NCI-H345 treated with DMSO at 0.1 percent for 48 hours (cell line): ENCODE data around the gene AFF1.
"Not testable (repeated sequence)": the region's sequence is repeated elsewhere in the genome, so short reads cannot be mapped to it uniquely, and the experiment has no call there.

Source experiments
- DNase-seq: peaks from one replicate; lab custom pipeline; 2025; ENCODE audit not compliant: unreplicated experiment; lab: John Stamatoyannopoulos, UW

AFF1 gene

DNA sequence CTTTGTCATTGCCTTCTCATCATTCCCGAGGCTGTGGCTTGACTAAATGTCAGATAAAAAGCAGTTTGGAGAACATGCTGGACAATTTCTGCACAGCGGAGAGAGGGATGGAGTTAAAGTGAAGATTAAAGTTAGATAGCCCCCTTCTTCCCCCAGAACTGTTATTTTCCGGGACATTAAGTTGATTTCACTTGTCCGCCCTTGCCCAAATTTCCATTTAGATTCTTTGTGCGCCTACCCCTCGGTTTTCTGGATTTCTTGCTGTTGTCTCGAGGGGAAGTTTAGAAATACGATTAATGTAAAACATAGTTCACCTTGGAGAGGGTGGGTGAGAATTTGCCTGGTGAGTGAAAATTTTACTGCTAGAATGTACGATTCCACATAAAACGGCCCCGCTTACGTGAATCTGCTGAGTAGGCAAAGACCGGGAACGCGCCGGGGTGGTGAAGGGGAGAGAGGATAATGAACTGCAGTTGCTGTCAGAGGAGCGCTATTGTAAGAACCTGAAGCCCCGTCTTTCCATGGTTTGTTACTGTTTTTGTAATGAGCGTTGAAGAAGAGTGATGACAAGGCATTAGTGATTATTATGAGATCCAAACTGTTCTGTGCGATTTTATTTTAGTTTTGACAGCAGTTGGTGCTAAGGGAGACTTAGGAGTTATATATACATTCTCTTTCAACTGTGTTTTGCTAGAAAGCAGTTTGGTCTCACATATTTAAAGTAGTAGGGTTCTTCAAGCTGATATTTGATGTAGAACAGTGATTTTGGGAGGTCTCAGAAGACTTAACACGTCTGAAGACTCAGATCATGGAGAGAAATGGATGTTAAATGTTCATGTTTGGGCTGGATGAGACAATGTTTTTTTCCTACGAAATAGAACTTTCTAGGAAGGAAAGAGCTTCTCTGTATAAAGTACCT lies 73.0 kb downstream of the AFF1 start:
- no peak for DNase-seq

DNA sequence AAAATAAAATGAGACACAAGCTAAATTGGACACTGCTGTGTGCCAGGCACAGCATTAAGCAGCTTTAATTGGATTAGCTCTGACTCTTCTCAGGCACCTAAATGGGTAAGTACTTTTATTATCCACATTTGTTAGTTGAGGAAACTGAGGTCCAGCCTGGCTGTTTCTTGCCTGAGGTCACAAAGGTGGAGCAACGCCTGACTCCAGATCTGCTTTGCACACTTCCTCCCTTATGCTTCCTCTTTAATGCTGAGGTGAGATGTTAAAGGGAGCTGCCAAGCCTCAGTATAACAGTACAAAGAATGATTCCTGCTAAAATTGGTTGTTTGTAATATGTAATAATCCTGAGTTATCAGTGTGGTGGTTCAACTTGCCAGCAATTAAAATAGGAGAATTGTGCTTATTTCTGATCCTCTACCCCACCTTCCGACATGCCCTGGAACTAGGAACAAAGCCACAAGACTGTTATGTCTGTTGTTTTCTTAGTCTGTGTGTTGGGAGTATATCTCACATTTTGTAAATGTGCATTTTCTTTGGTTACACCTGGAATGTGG lies 74.4 kb downstream of the AFF1 start:
- no peak for DNase-seq

DNA sequence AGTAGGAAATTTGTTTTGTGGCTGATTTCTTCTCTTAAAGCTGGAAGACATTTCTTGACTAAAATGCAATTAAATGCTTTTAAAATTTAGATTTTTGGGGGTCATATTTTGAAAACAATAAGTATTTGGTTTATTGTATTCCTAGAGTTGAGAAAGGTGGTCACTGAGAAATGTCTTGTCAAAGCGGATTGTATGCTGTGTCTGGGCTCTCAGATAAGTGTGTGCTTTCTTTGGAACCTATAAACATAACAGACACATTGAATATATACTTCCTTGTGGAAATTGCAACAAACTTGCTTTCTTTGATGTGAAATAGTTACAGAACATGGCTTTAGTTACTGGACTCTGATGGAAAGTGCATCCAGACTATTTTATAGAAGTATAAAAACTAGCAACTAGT lies 75.4 kb downstream of the AFF1 start:
- DNase-seq = no peak

DNA sequence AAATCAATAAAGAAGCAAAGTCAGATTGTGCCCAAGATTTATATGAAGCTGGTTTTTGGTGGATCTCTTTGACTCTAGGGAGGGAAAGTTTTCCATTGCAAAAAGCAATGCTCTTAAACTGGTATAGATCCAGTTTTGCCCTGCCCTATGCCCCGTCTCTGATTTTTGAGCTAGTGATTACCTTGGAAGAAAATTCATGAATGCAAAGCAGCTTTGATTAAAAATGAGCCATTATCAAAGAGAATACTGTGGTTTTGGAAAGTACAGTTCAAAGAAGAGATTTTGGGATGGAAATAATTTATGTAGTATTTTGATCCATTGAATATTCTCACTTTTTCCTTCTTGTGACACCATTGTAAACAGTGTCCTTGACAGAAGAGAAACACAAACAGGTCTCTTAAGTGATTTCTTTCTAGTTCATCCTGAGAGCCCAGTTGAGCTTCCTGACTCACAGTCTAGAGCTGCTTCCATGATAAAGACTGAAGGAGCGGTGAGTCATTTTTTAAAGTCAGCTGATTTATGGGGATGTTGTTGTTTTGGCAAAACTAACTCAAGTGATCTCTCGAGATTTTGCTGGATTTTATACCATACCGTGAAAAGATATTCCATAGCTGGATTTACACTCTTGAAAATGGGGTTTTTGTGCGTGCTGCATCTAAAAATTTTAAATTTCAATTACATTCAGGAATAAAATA lies 76.7 kb downstream of the AFF1 start:
- DNase-seq = no peak

DNA sequence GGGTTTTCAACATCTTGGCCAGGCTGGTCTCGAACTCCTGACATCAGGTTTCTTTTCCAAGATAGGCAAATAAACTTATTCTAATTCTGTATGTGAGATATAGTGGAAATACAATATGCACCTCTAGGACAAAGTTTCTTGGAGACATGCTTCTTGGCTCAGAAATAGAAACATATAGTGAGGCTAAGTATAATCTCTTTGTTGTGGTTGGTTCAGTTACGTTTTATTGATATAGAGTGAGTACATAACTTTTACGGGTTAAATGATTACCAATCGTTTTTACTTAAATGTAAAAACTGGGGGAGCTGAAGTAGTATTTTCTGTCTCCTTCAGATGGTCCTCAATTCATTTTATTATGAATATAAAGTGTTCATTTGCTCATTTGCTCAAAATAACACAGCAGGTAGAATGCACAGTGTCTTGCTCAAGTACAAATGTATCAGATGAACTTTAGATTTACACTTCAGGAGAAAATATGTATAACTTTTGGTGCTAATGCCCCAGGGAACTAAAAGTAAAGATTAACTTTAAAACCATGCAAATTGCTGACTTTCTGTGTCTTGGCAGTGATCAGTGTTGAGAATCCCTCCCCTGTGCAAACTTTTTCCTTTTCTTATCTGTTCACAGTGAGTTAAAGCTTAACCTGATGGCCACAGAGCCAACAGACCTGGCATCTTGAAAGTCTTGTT lies 77.6 kb downstream of the AFF1 start:
- no peak for DNase-seq

DNA sequence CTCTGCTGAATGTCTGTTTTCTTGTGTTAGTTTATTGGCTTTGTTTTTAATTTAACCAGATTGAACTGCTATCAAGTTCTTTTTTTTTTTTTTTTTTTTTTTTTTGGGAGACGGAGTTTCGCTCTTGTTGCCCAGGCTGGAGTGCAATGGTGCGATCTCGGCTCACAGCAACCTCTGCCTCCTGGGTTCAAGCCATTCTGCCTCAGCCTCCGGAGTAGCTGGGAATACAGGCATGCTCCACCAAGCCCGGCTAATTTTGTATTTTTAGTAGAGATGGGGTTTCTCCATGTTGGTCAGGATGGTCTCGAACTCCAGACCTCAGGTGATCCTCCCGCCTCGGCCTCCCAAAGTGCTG lies 78.1 kb downstream of the AFF1 start:
- DNase-seq = not testable (repeated sequence)

DNA sequence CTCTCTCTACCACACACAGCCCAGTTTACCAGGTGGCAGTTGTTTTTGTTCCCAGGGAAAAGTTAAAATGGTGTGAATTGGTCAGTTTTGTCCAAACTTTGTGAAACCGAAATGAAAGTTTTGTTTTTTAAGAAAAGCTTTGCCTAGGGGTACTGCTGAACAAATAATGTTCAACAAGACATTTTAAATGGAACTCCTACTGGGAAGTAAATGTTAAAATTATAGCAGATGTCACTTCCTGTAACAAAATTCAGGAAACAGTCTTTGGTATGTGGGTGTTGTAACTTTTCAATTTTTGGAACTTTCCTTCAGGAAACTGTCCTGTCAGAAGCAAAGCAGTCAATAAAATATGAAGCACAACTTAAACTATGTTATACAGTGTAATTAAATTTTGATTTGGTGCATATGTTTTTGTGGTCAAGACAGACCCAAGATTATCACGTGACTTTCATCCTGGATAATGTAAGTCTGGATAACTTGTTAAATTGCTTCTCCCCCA lies 79.5 kb downstream of the AFF1 start:
- no peak for DNase-seq

DNA sequence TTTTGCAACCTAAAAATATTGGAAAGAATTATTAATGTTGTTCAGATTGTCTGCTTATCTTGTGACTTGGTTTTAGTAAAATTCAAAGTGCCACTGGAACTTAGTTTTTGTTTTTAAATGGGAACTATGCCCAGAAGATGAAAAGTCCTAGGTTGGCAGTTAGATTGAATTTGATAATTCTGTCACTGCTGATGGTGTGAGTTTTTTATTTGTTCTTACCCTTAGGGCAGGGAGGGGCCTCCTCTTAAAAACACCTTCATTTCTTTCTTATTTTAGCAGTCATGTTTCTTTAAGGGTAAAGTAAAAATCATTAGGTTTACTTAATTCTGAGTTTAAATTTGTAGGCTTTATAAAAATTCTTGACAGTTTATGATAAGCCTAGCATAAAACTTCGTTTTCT lies 80.6 kb downstream of the AFF1 start:
- DNase-seq = no peak

DNA sequence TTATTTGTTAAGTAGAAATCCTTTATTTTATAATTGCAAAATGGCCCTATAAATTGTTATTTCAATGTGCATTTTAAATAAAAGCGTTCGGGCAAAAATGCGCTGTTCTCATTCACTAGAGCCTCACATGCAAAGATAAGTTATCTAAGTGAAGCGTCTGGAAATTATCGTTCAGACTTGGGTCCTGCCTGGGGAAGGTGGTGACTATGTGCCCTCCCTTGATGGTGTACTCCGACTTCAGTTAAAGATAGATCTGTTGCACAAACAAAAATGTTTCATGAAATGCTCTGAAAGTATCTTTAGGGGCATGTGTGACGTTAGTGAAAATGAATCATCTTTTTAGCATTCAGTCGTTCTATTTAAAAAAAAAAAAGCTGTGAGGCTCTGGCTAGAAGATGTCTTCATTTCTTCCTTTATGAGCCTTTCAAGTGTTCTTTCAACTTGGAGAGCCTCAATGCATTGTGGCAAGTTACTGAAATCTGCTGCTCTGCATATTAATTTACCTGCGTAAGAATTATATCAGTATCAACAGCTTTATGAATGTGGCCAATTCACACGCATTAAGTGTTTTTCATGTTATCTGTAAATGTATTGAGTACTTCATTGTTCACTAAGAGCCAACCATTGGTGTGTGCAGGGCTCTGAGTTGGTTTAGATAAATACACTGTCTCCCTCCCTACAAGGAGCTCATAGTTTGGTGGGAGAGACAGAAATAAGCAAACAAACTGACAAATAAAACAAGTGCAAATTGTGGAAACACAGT lies 83.0 kb downstream of the AFF1 start:
- no peak for DNase-seq

DNA sequence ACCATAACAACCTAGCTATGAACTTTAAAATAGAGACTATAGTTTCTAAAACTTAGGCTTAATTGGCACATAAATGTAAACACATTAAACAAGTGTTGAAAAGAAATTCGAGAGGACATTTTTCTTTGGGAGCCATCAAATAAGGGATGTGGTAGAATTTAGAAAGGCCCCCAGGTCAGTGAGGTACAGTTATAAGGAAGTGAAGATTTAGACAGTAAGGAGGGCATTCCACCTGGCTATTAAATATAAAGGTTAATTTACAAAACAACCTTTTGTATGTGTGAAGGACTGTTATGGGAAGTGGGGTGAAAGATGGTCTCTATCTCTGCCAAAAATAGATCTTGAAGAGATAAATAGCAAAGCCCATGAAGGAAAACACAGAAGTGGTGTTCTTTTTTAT lies 83.9 kb downstream of the AFF1 start:
- DNase-seq = no peak

DNA sequence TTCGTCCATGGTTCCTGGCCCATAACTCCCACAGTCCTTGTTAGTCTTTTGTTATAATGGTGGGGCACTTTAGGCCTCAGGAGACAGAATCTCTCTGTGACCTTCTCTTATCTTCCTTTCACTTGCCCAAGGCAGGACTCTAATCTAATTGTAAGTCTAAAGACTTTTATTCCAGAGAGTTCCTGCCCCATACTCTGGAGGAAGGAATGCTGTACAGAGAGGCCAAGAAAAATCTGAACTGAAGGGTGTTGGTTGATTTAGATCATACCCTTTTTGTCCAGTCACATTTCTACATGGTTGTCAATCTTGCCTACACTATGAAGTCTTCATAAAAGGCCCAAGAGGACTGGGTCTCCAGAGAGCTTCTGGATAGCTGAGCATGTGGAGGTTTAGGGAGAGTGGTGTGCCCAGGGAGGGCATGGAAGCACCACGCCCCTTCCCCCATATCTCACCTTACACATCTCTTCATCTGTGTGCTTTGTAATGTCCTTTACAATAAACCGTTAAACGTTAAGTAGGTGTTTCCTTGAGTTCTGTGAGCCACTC lies 84.5 kb downstream of the AFF1 start:
- DNase-seq = no peak

DNA sequence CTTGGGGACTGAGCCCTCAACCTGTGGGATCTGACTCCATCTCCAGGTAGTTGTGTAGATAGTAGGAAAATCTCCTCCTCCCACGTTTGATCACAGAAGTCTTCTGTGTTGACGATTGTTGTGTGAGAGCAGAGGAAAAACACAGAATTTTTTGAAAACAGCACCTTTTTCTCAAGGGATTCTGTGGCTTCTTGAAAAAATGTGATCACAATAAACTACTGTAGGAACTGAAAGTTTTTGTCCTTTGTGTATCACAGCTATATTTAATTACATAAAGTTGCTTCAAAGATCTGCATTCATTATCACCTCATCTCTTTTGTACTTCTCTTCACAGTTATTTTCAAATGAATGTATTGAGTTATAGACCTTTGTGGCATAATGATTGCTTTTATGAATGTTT lies 85.1 kb downstream of the AFF1 start:
- no peak for DNase-seq

DNA sequence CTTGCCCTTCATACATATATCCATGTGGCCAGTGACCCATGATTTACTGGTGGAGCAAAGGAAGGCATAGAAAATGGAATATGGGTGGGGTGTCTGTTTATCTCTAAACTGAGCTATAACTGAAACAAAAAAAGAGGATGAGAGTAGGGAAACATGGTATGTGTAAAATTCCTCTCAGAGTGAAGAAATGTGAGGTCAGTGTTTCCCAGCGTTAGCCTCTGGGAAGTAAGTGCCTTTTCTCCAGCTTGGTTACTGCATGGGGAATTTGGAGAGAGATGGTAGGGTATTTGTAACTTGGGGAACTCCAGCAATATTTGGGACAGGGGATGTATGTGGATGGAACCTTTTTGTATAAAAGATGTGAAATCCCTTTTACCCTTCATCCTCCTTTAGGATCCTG lies 89.4 kb downstream of the AFF1 start:
- DNase-seq = no peak

DNA sequence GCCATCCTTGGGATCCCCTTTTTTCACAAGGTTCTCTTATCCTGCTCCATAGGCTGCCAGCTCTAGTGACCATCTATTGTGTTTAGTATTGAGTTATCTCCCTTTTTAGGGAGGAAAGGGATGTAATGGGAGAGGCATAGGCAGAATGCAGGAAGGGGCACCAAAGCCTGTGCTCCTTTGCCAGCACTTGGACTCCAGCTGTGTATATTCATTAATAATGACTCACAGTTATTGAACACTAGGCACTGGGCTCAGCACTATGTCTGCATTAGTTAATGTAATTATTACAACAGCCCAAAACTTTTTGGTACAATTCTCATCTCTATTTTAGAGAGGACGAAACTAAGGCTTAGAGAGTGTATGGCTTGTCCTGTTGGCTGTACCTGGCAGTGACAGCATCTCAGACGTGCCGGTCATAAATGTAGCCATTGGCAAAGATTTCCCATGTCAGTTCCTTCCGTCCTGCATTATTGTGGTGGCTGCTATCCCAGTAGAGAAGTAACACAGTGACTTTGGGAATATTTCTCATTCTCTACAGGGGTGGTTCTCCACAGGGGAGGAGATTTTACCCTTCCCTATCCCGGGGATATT lies 90.3 kb downstream of the AFF1 start:
- DNase-seq = no peak

DNA sequence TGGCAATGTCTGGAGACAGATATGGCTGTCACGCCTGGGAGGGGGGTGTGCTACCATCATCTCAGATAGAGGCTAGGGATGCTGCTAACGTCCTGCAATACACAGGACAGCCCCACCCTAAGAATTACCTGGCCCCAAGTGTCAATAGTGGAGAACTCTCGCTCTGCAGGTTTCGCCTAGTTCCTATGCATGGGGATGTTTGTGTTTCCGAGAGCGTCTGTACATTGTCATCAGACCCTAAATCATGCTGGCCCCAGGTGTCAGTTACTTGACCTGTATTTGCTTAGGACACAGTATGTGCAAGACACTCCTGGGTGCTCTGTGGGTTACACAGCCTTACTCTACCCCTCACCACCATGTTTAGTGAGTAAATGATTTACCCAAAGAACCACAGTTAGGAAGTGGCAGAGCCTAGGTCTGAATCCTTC lies 90.8 kb downstream of the AFF1 start:
- DNase-seq = no peak

DNA sequence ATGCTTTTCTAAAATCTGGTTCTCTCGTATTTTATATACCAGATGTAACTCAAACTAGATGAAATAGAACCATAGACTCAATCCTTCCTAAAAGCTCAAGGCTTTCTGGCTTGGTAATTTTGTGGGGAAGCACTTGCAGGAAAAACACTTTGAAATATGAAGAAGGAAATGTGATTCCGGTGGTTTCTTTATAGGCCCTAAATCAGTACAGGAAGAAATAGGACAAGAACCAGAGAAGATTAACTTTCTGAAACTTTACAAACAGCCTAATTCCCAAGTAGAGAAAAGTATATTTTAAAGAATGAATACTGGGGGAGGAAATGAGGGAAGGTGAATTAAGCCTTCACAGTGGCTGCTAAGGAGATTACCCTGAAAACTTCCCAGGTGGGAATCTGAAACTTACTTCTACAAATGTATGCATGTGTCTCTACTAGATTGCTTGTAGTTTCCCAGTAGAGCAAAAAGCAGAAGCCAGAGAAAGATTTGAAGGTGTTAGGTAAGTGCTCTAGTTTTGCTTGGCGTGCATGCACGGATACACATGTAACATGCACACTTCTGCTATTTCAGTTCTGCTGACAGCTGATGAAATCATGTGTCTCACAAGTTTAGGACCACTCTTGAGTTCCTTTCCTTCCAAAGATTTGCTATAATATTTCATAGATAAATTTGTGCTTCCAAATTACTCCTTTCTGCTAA lies 92.1 kb downstream of the AFF1 start:
- no peak for DNase-seq

DNA sequence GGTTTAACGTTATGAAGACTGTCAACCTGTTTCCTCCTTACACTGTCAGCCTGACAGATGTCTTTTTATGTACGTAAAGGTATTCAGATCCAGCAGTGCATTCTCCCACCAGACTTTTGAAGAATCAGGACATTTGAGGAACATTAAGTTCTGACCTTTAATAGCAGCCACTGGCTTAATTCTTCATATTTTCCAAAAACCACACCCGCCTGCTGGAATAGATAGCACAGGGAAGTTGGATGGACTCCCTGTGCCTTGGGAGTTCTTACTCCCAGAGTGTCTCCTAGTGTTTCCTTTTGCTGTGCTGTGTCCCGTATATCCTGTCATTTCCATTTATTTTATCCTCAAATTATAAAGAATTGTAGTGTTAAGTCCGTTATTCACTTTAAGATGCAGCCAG lies 94.5 kb downstream of the AFF1 start:
- no peak for DNase-seq

DNA sequence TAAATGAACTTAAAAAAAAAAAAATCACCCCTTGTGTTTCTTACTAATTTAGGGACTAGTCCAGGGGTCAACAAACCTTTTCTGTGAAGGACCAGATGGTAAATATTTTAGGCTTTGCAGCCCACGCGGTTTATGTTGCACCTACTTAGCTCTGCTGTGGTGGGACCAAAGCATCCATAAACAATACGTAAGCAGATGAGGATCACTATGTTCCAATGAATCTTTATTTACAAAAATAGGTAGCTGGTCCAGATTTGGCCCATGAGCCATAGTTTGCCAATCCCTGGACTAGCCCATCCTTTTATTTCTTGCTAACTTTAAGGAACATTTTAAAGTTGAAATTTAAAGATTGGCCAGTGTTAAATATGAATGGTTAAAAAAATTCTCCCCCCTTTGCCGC lies 95.3 kb downstream of the AFF1 start:
- DNase-seq = no peak

DNA sequence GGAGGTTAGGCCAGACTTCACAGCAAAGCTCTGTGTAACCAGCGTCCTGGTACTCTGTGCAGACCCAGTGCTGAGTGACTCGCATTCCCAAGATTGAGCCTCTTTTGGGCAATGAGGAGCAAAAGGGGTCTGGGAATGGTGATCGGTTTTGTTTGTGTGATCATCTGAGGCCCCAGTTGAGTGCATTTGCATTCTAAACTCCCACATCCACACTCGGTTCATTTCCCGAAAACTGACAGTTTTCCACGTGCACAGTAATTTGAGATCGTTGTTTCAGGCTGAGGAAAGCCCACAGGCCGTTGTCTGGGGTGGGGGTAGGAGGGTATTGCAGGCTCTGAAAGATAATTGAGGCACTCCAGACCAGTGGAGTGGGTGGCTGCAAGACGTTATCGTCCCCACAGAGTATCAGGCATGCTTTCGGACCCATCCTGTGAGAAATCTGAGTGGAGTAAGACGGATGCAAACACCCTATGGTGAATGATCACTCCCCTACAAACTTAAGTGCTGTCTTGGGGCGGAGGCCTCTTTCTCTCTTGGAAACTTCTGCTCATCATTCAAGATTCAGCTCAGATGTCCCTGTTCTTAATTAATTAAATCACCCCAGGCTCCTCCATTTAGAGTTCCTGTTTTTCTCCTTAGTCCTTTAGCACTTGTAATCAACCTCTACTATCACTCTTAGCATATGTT lies 96.1 kb downstream of the AFF1 start:
- no peak for DNase-seq
